AG04449 (cell line): ENCODE data around the gene TNIP1.
A peak's percentile ranks its signal among the peaks of the same experiment; 100 is the strongest.

Experiments
- CTCF ChIA-PET: fragments of 350-600 bp; formaldehyde crosslinking; extraction: SDS; loops from one replicate; lab custom pipeline; 2021; ENCODE audit warnings: antibody characterized with exemption; lab: Yijun Ruan, JAX
- POLR2A ChIA-PET: fragments of 400-600, 350-600 bp; formaldehyde crosslinking; extraction: SDS; loops from one replicate; lab custom pipeline; 2020; ENCODE audit warnings: antibody characterized with exemption, inconsistent platforms; lab: Yijun Ruan, JAX
- DNase-seq: peaks from one replicate; pipeline ENCODE4 v3.0.0-alpha.2; 2010; ENCODE audit warnings: low read depth, low spot score
- H3K4me3 ChIP-seq: 2 replicates; pipeline ENCODE4 v1.5.1; 2011; ENCODE audit warnings: low read depth, mild to moderate bottlenecking, control low read depth, low read length
- CTCF ChIP-seq: IDR thresholded peaks from one replicate; pipeline ENCODE4 v1.5.1; 2011; ENCODE audit warnings: mild to moderate bottlenecking, moderate library complexity, low read length, control low read depth, inconsistent platforms; ENCODE audit not compliant: insufficient read depth; ENCODE audit errors: missing control alignments

Gene TNIP1

GRCh38 chr5:151086192-151086869 is 5.5 kb upstream of the TNIP1 start:
- DNase-seq: no peak
- no peak for TF ChIP-seq CTCF
- no peak overlapping the region for H3K4me3 ChIP-seq
- ChIA-PET POLR2A (interaction anchor here (0.6 kb wide), 1 partner anchor 46 kb away, joined by 3 read pairs; no protein-coding TSS in a partner anchor), CTCF (interaction anchor here (0.7 to 2.1 kb wide), 4 partner anchors 29 to 79 kb away, joined by 3 to 11 read pairs (median 4); no protein-coding TSS in a partner anchor)

GRCh38 chr5:151085517-151086041 is 4.7 kb upstream of the TNIP1 start:
- H3K4me3 ChIP-seq: no peak overlapping the region
- no peak for DNase-seq
- no peak for TF ChIP-seq CTCF
- ChIA-PET POLR2A (no interaction called here), CTCF (interaction anchor here (2.1 kb wide), 2 partner anchors 34 to 80 kb away, joined by 4 to 11 read pairs; no protein-coding TSS in a partner anchor)

- CTCF ChIA-PET: interaction anchor here (1.4 to 6.1 kb wide), 3 partner anchors 9 to 33 kb away, joined by 4 to 36 read pairs (median 11); no protein-coding TSS in a partner anchor
- no peak for DNase-seq
- POLR2A ChIA-PET: no interaction called here
- TF ChIP-seq CTCF: no peak
- H3K4me3 ChIP-seq: no peak overlapping the region
Observed at GRCh38 chr5:151084363-151084762, 3.5 kb upstream of the TNIP1 start.

- TF ChIP-seq CTCF: no peak
- H3K4me3 ChIP-seq: no peak overlapping the region
- ChIA-PET POLR2A (interaction anchor here (1.1 kb wide), 1 partner anchor 9 kb away, joined by 3 read pairs; no protein-coding TSS in a partner anchor), CTCF (interaction anchor here (1.1 to 6.1 kb wide), 4 partner anchors 10 to 32 kb away, joined by 3 to 36 read pairs (median 4); no protein-coding TSS in a partner anchor)
- DNase-seq: no peak
Observed at GRCh38 chr5:151083081-151083676, 2.3 kb upstream of the TNIP1 start.

GRCh38 chr5:151082282-151082902 is 1.6 kb upstream of the TNIP1 start:
- ChIA-PET CTCF (interaction anchor here (0.9 to 6.1 kb wide), 8 partner anchors 8 to 34 kb away, joined by 3 to 36 read pairs (median 6); no protein-coding TSS in a partner anchor), POLR2A (interaction anchor here (1.1 to 2.1 kb wide), 3 partner anchors 8 to 11 kb away, joined by 3 to 11 read pairs (median 7); no protein-coding TSS in a partner anchor)
- DNase-seq: no peak

More at GRCh38 chr5:151082282-151082902, 1.6 kb upstream of the TNIP1 start:
- TF ChIP-seq CTCF: peak; percentile 29
- H3K4me3 ChIP-seq: peak overlapping the region; percentile 80
